ENCODE data around the gene FAU. TPM values are rescaled to one million over a fixed set of nuclear protein-coding genes. Genes with fewer than 3 reads are reported as not detected.

The FAU gene
- total RNA-seq, 1 experiment from 2014 or later: 1,073 TPM

- no peak for TF ChIP-seq CTCF (IDR thresholded peaks at IDR 0.05 in 2 of 3, conservative IDR thresholded peaks at IDR 0.05 in 1 of 3; ENCODE audit: borderline replicate concordance in 1 of 3, insufficient read depth in 1 of 3, low read depth in 2 of 3, low read length in 2 of 3)
- no peak for TF ChIP-seq SIN3A (IDR thresholded peaks at IDR 0.05; ENCODE audit: low read depth)
- TF ChIP-seq EZH2 (IDR thresholded peaks at IDR 0.05): no peak
Measured at GRCh38 chr11:65167656-65168055, 45.7 kb upstream of the FAU start (continued).

- Histone ChIP-seq H2AFZ (ENCODE audit: low read depth, low read length, poor library complexity, severe bottlenecking) (no peak overlapping the region), H3K9me2 (ENCODE audit: insufficient read depth) (no peaks in the 10 kb centered on the region), H3K4me1 (ENCODE audit: control insufficient read depth in 1 of 2, insufficient read depth in 2 of 2, low read length in 2 of 2) (peaks cover 9 to 16% of the 10 kb centered on the region in 2 experiments; a peak in 3 of 4 replicates), H3K27ac (ENCODE audit: low read depth, low read length) (no peak overlapping the region), H3K27me3 (ENCODE audit: insufficient read depth, low read length) (no peaks in the 10 kb centered on the region), H3K9ac (ENCODE audit: low read length) (no peak overlapping the region), H3K36me3 (ENCODE audit: control insufficient read depth in 1 of 2, insufficient read depth in 2 of 2, low read length in 2 of 2) (no peaks in the 10 kb centered on the region), H3K79me2 (ENCODE audit: insufficient read depth, low read length) (no peaks in the 10 kb centered on the region), H3K9me3 (ENCODE audit: control insufficient read depth in 1 of 2, insufficient read depth in 1 of 2, low read depth in 1 of 2, low read length in 2 of 2) (no peaks in the 10 kb centered on the region), H4K20me1 (ENCODE audit: insufficient read depth) (no peaks in the 10 kb centered on the region), H3K4me3 (replicated peaks in 1 of 2; ENCODE audit: low read depth in 1 of 2, low read length in 2 of 2) (no peak overlapping the region), H3K4me2 (ENCODE audit: low read length) (no peak overlapping the region)
- ChIA-PET POLR2A (no interaction called here), CTCF (no interaction called here), RAD21 (ENCODE audit: low non-redundant PET in 1 of 2, low total read pairs in 2 of 2, uncharacterized antibody in 2 of 2, unreplicated experiment in 2 of 2) (no interaction called here)
- DNase-seq (ENCODE audit: low read depth, low spot score): no peak
- TF ChIP-seq EZH2phosphoT487 (IDR thresholded peaks at IDR 0.05; ENCODE audit: borderline replicate concordance) (no peak), RAD21 (IDR thresholded peaks at IDR 0.05; ENCODE audit: low read depth) (no peak), CEBPB (IDR thresholded peaks at IDR 0.05; ENCODE audit: low read depth) (no peak), JUND (IDR thresholded peaks at IDR 0.05) (no peak), CBX3 (IDR thresholded peaks at IDR 0.05; ENCODE audit: low read depth) (no peak), SRF (IDR thresholded peaks at IDR 0.05; ENCODE audit: low read depth) (no peak), SIN3A (IDR thresholded peaks at IDR 0.05; ENCODE audit: low read depth) (no peak), EZH2 (IDR thresholded peaks at IDR 0.05) (no peak), MAX (IDR thresholded peaks at IDR 0.05) (no peak), POLR2A (IDR thresholded peaks at IDR 0.05; ENCODE audit: borderline replicate concordance, extremely low read depth, insufficient read depth, insufficient read length) (no peak), ATF3 (IDR thresholded peaks at IDR 0.05) (no peak), SP1 (IDR thresholded peaks at IDR 0.05; ENCODE audit: low read depth) (no peak), ZBTB33 (IDR thresholded peaks at IDR 0.05; ENCODE audit: extremely low read depth, insufficient replicate concordance, low read length) (no peak), YY1 (IDR thresholded peaks at IDR 0.05; ENCODE audit: extremely low read depth, insufficient replicate concordance, low read depth, low read length) (no peak), ELF1 (IDR thresholded peaks at IDR 0.05; ENCODE audit: borderline replicate concordance, low read depth) (no peak), TCF7L2 (IDR thresholded peaks at IDR 0.05; ENCODE audit: borderline replicate concordance, extremely low read depth, insufficient read depth, insufficient read length) (no peak), CTCF (IDR thresholded peaks at IDR 0.05 in 2 of 3, conservative IDR thresholded peaks at IDR 0.05 in 1 of 3; ENCODE audit: borderline replicate concordance in 1 of 3, insufficient read depth in 1 of 3, low read depth in 2 of 3, low read length in 2 of 3) (no peak), ZFX (IDR thresholded peaks at IDR 0.05) (no peak)
- intact Hi-C loops (cut with micrococcal nuclease): no loop called here
- no peak for ATAC-seq
- no TSS peak for BruUV-seq (replicated peaks)
Measured at GRCh38 chr11:65166893-65167292, 45.0 kb upstream of the FAU start.

Data from HCT116 (cell line).